ENCODE data around the gene AQP1.

DNA sequence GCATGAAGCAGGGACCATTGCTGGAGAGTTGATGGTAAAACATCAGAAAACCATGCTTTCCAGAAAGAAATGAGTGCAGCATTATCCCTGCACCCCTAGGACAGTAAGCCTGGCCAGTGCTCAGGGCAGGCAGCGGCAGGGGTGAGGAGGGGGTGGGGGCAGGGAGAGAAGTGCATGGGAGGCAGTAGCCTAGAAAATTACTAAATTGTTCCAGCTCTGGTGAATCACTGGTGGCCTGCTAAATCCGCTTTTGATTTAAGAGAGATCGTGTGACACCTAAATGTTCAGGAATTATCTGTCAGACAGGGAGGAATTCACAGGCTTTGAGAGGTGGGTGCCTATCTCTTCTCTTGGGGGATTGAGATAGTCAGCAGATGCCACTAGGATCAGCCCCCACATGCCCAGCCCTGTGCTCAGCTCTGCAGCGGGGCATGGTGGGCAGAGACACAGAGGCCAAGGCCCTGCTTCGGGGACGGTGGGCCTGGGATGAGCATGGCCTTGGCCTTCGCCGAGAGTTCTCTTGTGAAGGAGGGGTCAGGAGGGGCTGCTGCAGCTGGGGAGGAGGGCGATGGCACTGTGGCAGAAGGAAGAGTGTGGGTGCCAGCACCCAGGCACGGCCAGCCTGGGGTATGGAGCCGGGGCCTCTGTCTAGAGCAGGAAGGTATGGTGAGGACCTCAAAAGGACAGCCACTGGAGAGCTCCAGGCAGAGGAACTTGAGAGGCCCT lies 5.0 kb upstream of the AQP1 start:
- TF ChIP-seq EP300 (IDR thresholded peaks at IDR 0.05) = no peak
- TF ChIP-seq POLR2A (IDR thresholded peaks at IDR 0.05) = no peak
- TF ChIP-seq, protein P1, sequence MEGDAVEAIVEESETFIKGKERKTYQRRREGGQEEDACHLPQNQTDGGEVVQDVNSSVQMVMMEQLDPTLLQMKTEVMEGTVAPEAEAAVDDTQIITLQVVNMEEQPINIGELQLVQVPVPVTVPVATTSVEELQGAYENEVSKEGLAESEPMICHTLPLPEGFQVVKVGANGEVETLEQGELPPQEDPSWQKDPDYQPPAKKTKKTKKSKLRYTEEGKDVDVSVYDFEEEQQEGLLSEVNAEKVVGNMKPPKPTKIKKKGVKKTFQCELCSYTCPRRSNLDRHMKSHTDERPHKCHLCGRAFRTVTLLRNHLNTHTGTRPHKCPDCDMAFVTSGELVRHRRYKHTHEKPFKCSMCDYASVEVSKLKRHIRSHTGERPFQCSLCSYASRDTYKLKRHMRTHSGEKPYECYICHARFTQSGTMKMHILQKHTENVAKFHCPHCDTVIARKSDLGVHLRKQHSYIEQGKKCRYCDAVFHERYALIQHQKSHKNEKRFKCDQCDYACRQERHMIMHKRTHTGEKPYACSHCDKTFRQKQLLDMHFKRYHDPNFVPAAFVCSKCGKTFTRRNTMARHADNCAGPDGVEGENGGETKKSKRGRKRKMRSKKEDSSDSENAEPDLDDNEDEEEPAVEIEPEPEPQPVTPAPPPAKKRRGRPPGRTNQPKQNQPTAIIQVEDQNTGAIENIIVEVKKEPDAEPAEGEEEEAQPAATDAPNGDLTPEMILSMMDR (IDR thresholded peaks at IDR 0.05) = no peak

All from gastroesophageal sphincter (tissue), 3 donors.